ENCODE results near the gene G3BP1.
A peak's percentile ranks its signal among the peaks of the same experiment; 100 is the strongest.

Gene G3BP1

GRCh38 chr5:151758430-151759241 is 13.1 kb upstream of the G3BP1 start, which contains the start of gene ATOX1:
Gene ATOX1, minus strand, starts transcription at chr5:151758631. Its CDS starts 80 bp downstream, at chr5:151758551.
- WGBS = 6% methylated on average over 60 of the region's 61 CpGs

GRCh38 chr5:151764801-151765200 is 7.0 kb upstream of the G3BP1 start:
- Histone ChIP-seq H3K79me1 (replicated peaks; ENCODE audit: low read length, poor library complexity, severe bottlenecking) (peaks cover 2% of the 10 kb centered on the region), H3K18ac (ENCODE audit: low read depth in 1 of 2, low read length in 2 of 2) (no peak overlapping the region), H3K23ac (ENCODE audit: low read length in 2 of 2) (no peak overlapping the region), H4K91ac (ENCODE audit: low read length) (no peak overlapping the region), H3K14ac (ENCODE audit: low read length in 2 of 2) (no peak overlapping the region), H2AK5ac (ENCODE audit: low read length, severe bottlenecking) (no peak overlapping the region), H2BK15ac (ENCODE audit: low read depth, poor library complexity, severe bottlenecking) (no peak overlapping the region), H2BK5ac (ENCODE audit: low read depth, low read length, poor library complexity, severe bottlenecking) (no peak overlapping the region), H2BK120ac (ENCODE audit: low read depth, low read length) (no peak overlapping the region), H3K9ac (ENCODE audit: low read length) (no peak overlapping the region), H3K4me3 (ENCODE audit: insufficient read depth in 1 of 2, low read depth in 1 of 2, low read length in 2 of 2) (no peak overlapping the region), H3K27ac (ENCODE audit: low read length, poor library complexity, severe bottlenecking) (no peak overlapping the region), H3K9me3 (ENCODE audit: control insufficient read depth, low read length) (no peaks in the 10 kb centered on the region), H3K4ac (ENCODE audit: low read depth in 1 of 2, low read length in 2 of 2) (no peak overlapping the region), H2BK12ac (ENCODE audit: low read length in 2 of 2) (no peak overlapping the region), H3K4me1 (ENCODE audit: control insufficient read depth, insufficient read depth, low read depth, low read length) (no peaks in the 10 kb centered on the region), H4K8ac (ENCODE audit: low read length) (no peak overlapping the region), H3K27me3 (ENCODE audit: control insufficient read depth in 1 of 2, insufficient read depth in 1 of 2, low read length in 2 of 2) (no peaks in the 10 kb centered on the region), H2AFZ (ENCODE audit: low read depth, low read length) (no peak overlapping the region), H3K36me3 (ENCODE audit: control insufficient read depth in 1 of 2, insufficient read depth in 2 of 2, low read depth in 1 of 2, low read length in 2 of 2) (no peaks in the 10 kb centered on the region), H3K4me2 (ENCODE audit: low read length, poor library complexity, severe bottlenecking) (no peak overlapping the region)
- no peak for DNase-seq

More at GRCh38 chr5:151758430-151759241, 13.1 kb upstream of the G3BP1 start, which contains the start of gene ATOX1:
- Histone ChIP-seq H2BK5ac (ENCODE audit: low read depth, low read length, poor library complexity, severe bottlenecking) (no peak within 1 kb of the TSS), H2AK5ac (ENCODE audit: low read length, severe bottlenecking) (no peak within 1 kb of the TSS), H2BK12ac (ENCODE audit: low read length in 2 of 2) (peak within 1 kb of the TSS in 1 of 2 experiments; percentile 34), H2BK15ac (ENCODE audit: low read depth, poor library complexity, severe bottlenecking) (peak within 1 kb of the TSS; percentile 44), H3K27me3 (ENCODE audit: control insufficient read depth in 1 of 2, insufficient read depth in 1 of 2, low read length in 2 of 2) (no peaks in the 10 kb centered on the region), H3K4me3 (ENCODE audit: insufficient read depth in 1 of 2, low read depth in 1 of 2, low read length in 2 of 2) (peak within 1 kb of the TSS; percentile 79 to 90), H3K14ac (ENCODE audit: low read length in 2 of 2) (peak within 1 kb of the TSS in 1 of 2 experiments; percentile 48), H2BK120ac (ENCODE audit: low read depth, low read length) (peak within 1 kb of the TSS; percentile 11), H3K36me3 (ENCODE audit: control insufficient read depth in 1 of 2, insufficient read depth in 2 of 2, low read depth in 1 of 2, low read length in 2 of 2) (peaks cover 0 to 2% of the 10 kb centered on the region in 2 experiments), H3K4me2 (ENCODE audit: low read length, poor library complexity, severe bottlenecking) (peak within 1 kb of the TSS; percentile 70), H3K27ac (ENCODE audit: low read length, poor library complexity, severe bottlenecking) (peak within 1 kb of the TSS; percentile 55), H3K4me1 (ENCODE audit: control insufficient read depth, insufficient read depth, low read depth, low read length) (peaks cover 7% of the 10 kb centered on the region), H3K4ac (ENCODE audit: low read depth in 1 of 2, low read length in 2 of 2) (peak within 1 kb of the TSS in 1 of 2 experiments; percentile 71), H3K18ac (ENCODE audit: low read depth in 1 of 2, low read length in 2 of 2) (peak within 1 kb of the TSS; percentile 67 to 71), H2AFZ (ENCODE audit: low read depth, low read length) (peak within 1 kb of the TSS; percentile 80), H3K9me3 (ENCODE audit: control insufficient read depth, low read length) (no peaks in the 10 kb centered on the region), H4K91ac (ENCODE audit: low read length) (peak within 1 kb of the TSS; percentile 67), H4K8ac (ENCODE audit: low read length) (peak within 1 kb of the TSS; percentile 92), H3K79me1 (replicated peaks; ENCODE audit: low read length, poor library complexity, severe bottlenecking) (peaks cover 18% of the 10 kb centered on the region), H3K23ac (ENCODE audit: low read length in 2 of 2) (no peak within 1 kb of the TSS), H3K9ac (ENCODE audit: low read length) (peak within 1 kb of the TSS; percentile 97)
- peak; percentile 93 for DNase-seq

GRCh38 chr5:151766975-151767374 is 4.8 kb upstream of the G3BP1 start:
- Histone ChIP-seq H3K18ac (ENCODE audit: low read depth in 1 of 2, low read length in 2 of 2) (no peak overlapping the region), H3K4me2 (ENCODE audit: low read length, poor library complexity, severe bottlenecking) (no peak overlapping the region), H3K4me3 (ENCODE audit: insufficient read depth in 1 of 2, low read depth in 1 of 2, low read length in 2 of 2) (no peak overlapping the region), H2BK12ac (ENCODE audit: low read length in 2 of 2) (no peak overlapping the region), H3K27me3 (ENCODE audit: control insufficient read depth in 1 of 2, insufficient read depth in 1 of 2, low read length in 2 of 2) (no peaks in the 10 kb centered on the region), H3K79me1 (replicated peaks; ENCODE audit: low read length, poor library complexity, severe bottlenecking) (peaks cover 5% of the 10 kb centered on the region), H3K27ac (ENCODE audit: low read length, poor library complexity, severe bottlenecking) (no peak overlapping the region), H2AK5ac (ENCODE audit: low read length, severe bottlenecking) (no peak overlapping the region), H3K4me1 (ENCODE audit: control insufficient read depth, insufficient read depth, low read depth, low read length) (peaks cover 6% of the 10 kb centered on the region), H4K91ac (ENCODE audit: low read length) (no peak overlapping the region), H2BK120ac (ENCODE audit: low read depth, low read length) (no peak overlapping the region), H2BK15ac (ENCODE audit: low read depth, poor library complexity, severe bottlenecking) (no peak overlapping the region), H2BK5ac (ENCODE audit: low read depth, low read length, poor library complexity, severe bottlenecking) (no peak overlapping the region), H4K8ac (ENCODE audit: low read length) (no peak overlapping the region), H3K36me3 (ENCODE audit: control insufficient read depth in 1 of 2, insufficient read depth in 2 of 2, low read depth in 1 of 2, low read length in 2 of 2) (no peaks in the 10 kb centered on the region), H3K9me3 (ENCODE audit: control insufficient read depth, low read length) (no peaks in the 10 kb centered on the region), H3K4ac (ENCODE audit: low read depth in 1 of 2, low read length in 2 of 2) (no peak overlapping the region), H3K14ac (ENCODE audit: low read length in 2 of 2) (no peak overlapping the region), H3K9ac (ENCODE audit: low read length) (no peak overlapping the region), H3K23ac (ENCODE audit: low read length in 2 of 2) (no peak overlapping the region), H2AFZ (ENCODE audit: low read depth, low read length) (no peak overlapping the region)
- no peak for DNase-seq

- H3K4me1 ChIP-seq (ENCODE audit: control insufficient read depth, insufficient read depth, low read depth, low read length) = peaks cover 6% of the 10 kb centered on the region
- peak overlapping the region in 1 of 2 experiments; percentile 91 for H3K14ac ChIP-seq (ENCODE audit: low read length in 2 of 2)
- peak overlapping the region; percentile 96 to 97 for H3K4ac ChIP-seq (ENCODE audit: low read depth in 1 of 2, low read length in 2 of 2)
- H4K91ac ChIP-seq (ENCODE audit: low read length) = peak overlapping the region; percentile 99
- H3K36me3 ChIP-seq (ENCODE audit: control insufficient read depth in 1 of 2, insufficient read depth in 2 of 2, low read depth in 1 of 2, low read length in 2 of 2) = no peaks in the 10 kb centered on the region
- H3K23ac ChIP-seq (ENCODE audit: low read length in 2 of 2) = peak overlapping the region in 1 of 2 experiments; percentile 23
- H3K27me3 ChIP-seq (ENCODE audit: control insufficient read depth in 1 of 2, insufficient read depth in 1 of 2, low read length in 2 of 2) = no peaks in the 10 kb centered on the region
- peak overlapping the region; percentile 99 for H3K9ac ChIP-seq (ENCODE audit: low read length)
- H3K18ac ChIP-seq (ENCODE audit: low read depth in 1 of 2, low read length in 2 of 2) = peak overlapping the region; percentile 87 to 99
- H3K79me1 ChIP-seq (replicated peaks; ENCODE audit: low read length, poor library complexity, severe bottlenecking) = peaks cover 4% of the 10 kb centered on the region
- H3K4me2 ChIP-seq (ENCODE audit: low read length, poor library complexity, severe bottlenecking) = peak overlapping the region; percentile 76
- H2BK12ac ChIP-seq (ENCODE audit: low read length in 2 of 2) = no peak overlapping the region
- 9% methylated on average over 74 of the region's 75 CpGs for WGBS
- peak overlapping the region; percentile 60 for H2BK15ac ChIP-seq (ENCODE audit: low read depth, poor library complexity, severe bottlenecking)
- peak overlapping the region; percentile 90 for H2BK5ac ChIP-seq (ENCODE audit: low read depth, low read length, poor library complexity, severe bottlenecking)
- peak overlapping the region; percentile 97 for H3K27ac ChIP-seq (ENCODE audit: low read length, poor library complexity, severe bottlenecking)
- peak overlapping the region; percentile 99 for H4K8ac ChIP-seq (ENCODE audit: low read length)
- H2AK5ac ChIP-seq (ENCODE audit: low read length, severe bottlenecking) = peak overlapping the region; percentile 55
- peak overlapping the region; percentile 84 for H2AFZ ChIP-seq (ENCODE audit: low read depth, low read length)
- H2BK120ac ChIP-seq (ENCODE audit: low read depth, low read length) = peak overlapping the region; percentile 93
- H3K4me3 ChIP-seq (ENCODE audit: insufficient read depth in 1 of 2, low read depth in 1 of 2, low read length in 2 of 2) = peak overlapping the region; percentile 58 to 82
- DNase-seq = peak; percentile 75
- no peaks in the 10 kb centered on the region for H3K9me3 ChIP-seq (ENCODE audit: control insufficient read depth, low read length)
These were observed 1.1 kb upstream of the G3BP1 start for GRCh38 chr5:151770383-151771258.

All from mesenchymal stem cell (in vitro differentiated cells and primary cell).